Measurements from ENCODE around the gene PPP1R18. TPM values are rescaled to one million over a fixed set of nuclear protein-coding genes. Genes with fewer than 3 reads are reported as not detected.

Gene PPP1R18
- total and polyA plus RNA-seq, 11 donors, result 11.9 to 77.2 (median 19.4) TPM

GRCh38 chr6:30703821-30704220, 17.4 kb upstream of the PPP1R18 start:
- intact Hi-C loops (cut with DNase I), result no loop called here
- no peak for DNase-seq
- ATAC-seq, result no peak
- Histone ChIP-seq H3K27me3 (no peaks in the 10 kb centered on the region), H3K4me3 (no peak overlapping the region), H3K9me3 (no peaks in the 10 kb centered on the region), H3K36me3 (peaks cover 0 to 88% (median 34%) of the 10 kb centered on the region in 9 donors), H3K4me1 (peaks cover 0 to 14% (median 5%) of the 10 kb centered on the region in 12 donors), H3K27ac (no peak overlapping the region)
- WGBS, 4 donors, result 90 to 97% (median 95%) methylated on average over 4 of the region's 4 CpGs
- TF ChIP-seq CTCF (IDR thresholded peaks at IDR 0.05), result no peak
- TF ChIP-seq POLR2A (IDR thresholded peaks at IDR 0.05), result no peak

GRCh38 chr6:30703011-30703410, 16.6 kb upstream of the PPP1R18 start:
- no peak overlapping the region for H3K4me3 ChIP-seq
- TF ChIP-seq CTCF (IDR thresholded peaks at IDR 0.05) (no peak), POLR2A (IDR thresholded peaks at IDR 0.05) (no peak)
- ATAC-seq (peak in 2 of 4 donors; percentile 9 to 31), DNase-seq (no peak)
- no peaks in the 10 kb centered on the region for H3K27me3 ChIP-seq
- no peaks in the 10 kb centered on the region for H3K9me3 ChIP-seq
- H3K4me1 ChIP-seq, result peaks cover 0 to 14% (median 5%) of the 10 kb centered on the region in 12 donors
- H3K27ac ChIP-seq, result no peak overlapping the region
- intact Hi-C loops (cut with DNase I), result no loop called here
- 93 to 97% (median 96%) methylated on average over 10 of the region's 10 CpGs for WGBS, 4 donors
- peaks cover 0 to 80% (median 29%) of the 10 kb centered on the region in 9 donors for H3K36me3 ChIP-seq

GRCh38 chr6:30700340-30700739, 13.9 kb upstream of the PPP1R18 start:
- ATAC-seq (peak in 3 of 4 donors; percentile 67 to 87 (median 83)), DNase-seq (peak in 1 of 5 donors; percentile 61)
- WGBS, 4 donors, result 43 to 52% (median 50%) methylated on average over 4 of the region's 4 CpGs
- peaks cover 0 to 55% (median 17%) of the 10 kb centered on the region in 9 donors for H3K36me3 ChIP-seq
- H3K9me3 ChIP-seq, result no peaks in the 10 kb centered on the region
- peak overlapping the region in 2 of 12 donors; percentile 12 to 13 for H3K27ac ChIP-seq
- TF ChIP-seq POLR2A (IDR thresholded peaks at IDR 0.05) (no peak), CTCF (IDR thresholded peaks at IDR 0.05) (no peak)
- no peak overlapping the region for H3K4me3 ChIP-seq
- peaks cover 0 to 10% (median 4%) of the 10 kb centered on the region in 12 donors for H3K4me1 ChIP-seq
- intact Hi-C loops (cut with DNase I), result no loop called here
- no peaks in the 10 kb centered on the region for H3K27me3 ChIP-seq

- H3K4me1 ChIP-seq, result peaks cover 0 to 12% (median 5%) of the 10 kb centered on the region in 12 donors
- no peak for TF ChIP-seq CTCF (IDR thresholded peaks at IDR 0.05)
- TF ChIP-seq POLR2A (IDR thresholded peaks at IDR 0.05), result no peak
- H3K27me3 ChIP-seq, result no peaks in the 10 kb centered on the region
- H3K9me3 ChIP-seq, result no peaks in the 10 kb centered on the region
- intact Hi-C loops (cut with DNase I), result no loop called here
- H3K4me3 ChIP-seq, result no peak overlapping the region
- DNase-seq, result no peak
- ATAC-seq, result no peak
- H3K27ac ChIP-seq, result no peak overlapping the region
- 88 to 98% (median 95%) methylated on average over 5 of the region's 5 CpGs for WGBS, 4 donors
- peaks cover 0 to 24% (median 4%) of the 10 kb centered on the region in 9 donors for H3K36me3 ChIP-seq
Observed at GRCh38 chr6:30696432-30696831, 10.0 kb upstream of the PPP1R18 start.
